HG02610 (cell line): ENCODE data around the gene DERL2.

Experiments
- ATAC-seq: cut with Tn5 transposase; IDR thresholded peaks from one replicate; pipeline ENCODE4 v1.9.1; 2021; ENCODE audit warnings: mild to moderate bottlenecking, moderate library complexity; ENCODE audit not compliant: unreplicated experiment

The DERL2 gene

GRCh38 chr17:5502552-5502951 is 16.6 kb upstream of the DERL2 start:
- ATAC-seq: no peak

DNA sequence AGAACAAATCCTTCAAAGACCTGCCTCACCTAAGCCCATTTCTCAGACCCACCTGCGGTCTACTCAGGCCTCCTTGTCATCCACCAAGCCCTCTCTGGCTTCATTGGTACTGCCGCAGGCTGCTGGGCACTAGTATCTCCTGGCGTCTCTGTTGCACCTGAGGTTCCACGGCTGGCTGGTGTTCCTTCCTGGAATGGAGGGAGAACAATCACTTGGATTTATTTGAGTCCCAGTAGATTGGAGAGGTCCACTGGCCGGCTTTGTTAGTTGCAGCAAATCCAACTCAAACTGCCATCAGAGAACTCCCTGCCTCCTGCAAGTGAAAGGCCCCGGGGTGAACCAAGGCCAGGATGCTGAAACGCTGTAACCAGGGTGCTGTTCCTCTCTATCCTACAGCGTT is 15.7 kb upstream of the DERL2 start:
- no peak for ATAC-seq

DNA sequence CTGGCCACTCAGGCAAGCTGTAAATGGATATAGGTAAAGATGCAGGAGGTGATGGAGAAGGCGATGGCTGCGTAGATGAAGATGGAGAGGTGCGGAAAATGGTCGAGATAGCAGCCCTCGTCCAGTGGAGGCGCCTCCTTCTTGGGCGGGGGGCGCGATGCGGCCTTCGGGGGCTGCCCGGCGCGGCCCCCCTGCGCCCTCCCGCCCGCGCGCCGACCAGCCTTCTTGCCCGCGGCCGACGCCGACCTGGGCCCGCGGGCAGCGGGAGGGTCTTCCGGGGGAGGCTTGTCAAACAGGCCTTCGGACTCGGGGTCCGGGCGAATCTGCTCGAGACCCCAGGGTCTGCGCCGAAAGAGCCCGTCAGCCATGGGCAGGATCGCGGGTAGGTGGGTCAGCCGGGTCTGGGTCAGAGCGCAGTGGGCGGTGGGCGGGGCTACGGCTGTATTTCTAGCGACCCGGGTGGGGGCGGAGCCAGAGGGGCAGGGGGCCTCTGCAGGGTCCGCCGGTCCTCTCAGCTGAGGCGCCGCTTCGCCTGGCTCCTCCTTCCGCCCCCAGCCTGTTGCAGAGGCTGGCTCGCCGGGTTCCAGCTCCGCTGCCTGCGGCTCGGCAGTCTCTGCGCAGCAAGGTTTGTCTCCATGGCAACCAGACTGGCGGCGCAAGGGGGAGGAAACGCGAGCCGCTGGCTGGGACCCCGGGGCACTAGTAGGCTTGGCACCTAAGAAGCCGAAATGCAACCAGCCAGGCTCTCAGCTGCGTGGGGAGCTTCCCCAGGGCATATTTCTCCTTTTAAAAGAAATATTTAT is 14.8 kb upstream of the DERL2 start:
- ATAC-seq: peak; percentile 56

DNA sequence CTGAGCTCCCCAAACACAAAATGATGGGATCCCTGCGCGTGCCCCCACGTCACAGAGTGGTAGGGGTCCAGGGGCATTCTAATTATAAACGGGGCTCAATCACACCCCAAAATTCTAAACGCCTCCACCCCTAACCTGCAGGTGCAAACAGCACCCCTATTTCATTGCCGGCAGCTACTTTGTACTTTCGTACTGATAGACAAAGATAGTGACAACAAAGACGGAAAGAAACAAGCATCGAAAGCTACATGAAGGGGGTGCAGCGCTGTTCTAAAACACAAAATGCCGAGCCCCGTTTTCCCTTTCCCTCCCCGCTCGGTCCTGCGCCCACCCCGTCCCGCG is 14.2 kb upstream of the DERL2 start:
- ATAC-seq: no peak

GRCh38 chr17:5499476-5500231 is 13.7 kb upstream of the DERL2 start:
- ATAC-seq: no peak

DNA sequence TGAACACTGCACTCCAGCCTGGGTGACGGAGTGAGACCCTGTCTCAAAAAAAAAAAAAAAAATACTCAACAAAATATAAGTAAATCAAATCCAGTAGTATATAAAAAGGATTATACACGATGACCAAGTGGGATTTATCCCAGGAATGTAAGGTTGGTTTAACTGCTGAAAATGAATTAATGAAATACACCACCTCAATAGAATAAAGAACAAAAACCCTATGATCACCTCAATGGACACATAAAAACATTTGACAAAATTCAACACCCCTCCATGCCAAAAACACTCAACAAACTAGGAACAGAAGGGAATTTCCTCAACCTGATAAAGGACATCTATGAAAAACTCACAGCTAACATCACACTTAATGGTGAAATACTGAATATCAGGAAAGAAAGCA is 7.0 kb upstream of the DERL2 start:
- ATAC-seq: no peak

DNA sequence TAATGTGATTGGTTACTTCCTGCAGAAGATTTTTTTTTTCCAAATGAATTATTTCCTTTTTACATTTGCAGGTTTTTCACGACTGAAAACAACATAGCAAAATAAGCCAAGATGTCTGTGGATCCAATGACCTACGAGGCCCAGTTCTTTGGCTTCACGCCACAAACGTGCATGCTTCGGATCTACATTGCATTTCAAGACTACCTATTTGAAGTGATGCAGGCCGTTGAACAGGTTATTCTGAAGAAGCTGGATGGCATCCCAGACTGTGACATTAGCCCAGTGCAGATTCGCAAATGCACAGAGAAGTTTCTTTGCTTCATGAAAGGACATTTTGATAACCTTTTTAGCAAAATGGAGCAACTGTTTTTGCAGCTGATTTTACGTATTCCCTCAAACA is 2.8 kb upstream of the DERL2 start:
- ATAC-seq: no peak

- ATAC-seq: peak; percentile 80
These were observed 487 bp upstream of the DERL2 start, which contains the start of gene MIS12 for GRCh38 chr17:5486206-5487124. TSS of gene MIS12 (plus strand) at chr17:5486566. CDS start at chr17:5488863, 2,297 bp downstream.

GRCh38 chr17:5481451-5481850 is 4.5 kb downstream of the DERL2 start:
- ATAC-seq: no peak

GRCh38 chr17:5480962-5481361 is 5.0 kb downstream of the DERL2 start:
- ATAC-seq: no peak

- no peak for ATAC-seq
These were observed 7.0 kb downstream of the DERL2 start for GRCh38 chr17:5478992-5479391.

- ATAC-seq: no peak
These were observed 12.1 kb downstream of the DERL2 start for GRCh38 chr17:5473906-5474305.

DNA sequence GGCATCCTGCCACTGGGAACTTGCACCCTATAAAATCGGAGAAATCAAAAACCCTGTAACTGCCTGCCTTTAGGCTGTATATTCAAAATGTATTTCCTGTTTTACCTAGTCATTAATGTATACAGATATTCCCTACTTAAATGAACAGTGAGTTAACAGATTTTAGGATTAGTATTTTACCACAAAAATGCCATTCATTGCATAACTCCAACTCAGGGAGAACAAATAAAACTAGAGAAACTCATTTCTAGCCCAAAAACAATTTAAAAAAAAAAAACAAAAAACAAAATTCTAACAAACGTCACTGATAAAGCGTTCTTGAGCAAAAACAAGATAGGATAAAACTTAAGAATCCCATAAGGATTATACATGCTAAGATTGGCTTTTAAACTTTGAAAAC is 13.5 kb downstream of the DERL2 start:
- ATAC-seq: no peak

GRCh38 chr17:5468075-5468473 is 17.9 kb downstream of the DERL2 start:
- no peak for ATAC-seq

DNA sequence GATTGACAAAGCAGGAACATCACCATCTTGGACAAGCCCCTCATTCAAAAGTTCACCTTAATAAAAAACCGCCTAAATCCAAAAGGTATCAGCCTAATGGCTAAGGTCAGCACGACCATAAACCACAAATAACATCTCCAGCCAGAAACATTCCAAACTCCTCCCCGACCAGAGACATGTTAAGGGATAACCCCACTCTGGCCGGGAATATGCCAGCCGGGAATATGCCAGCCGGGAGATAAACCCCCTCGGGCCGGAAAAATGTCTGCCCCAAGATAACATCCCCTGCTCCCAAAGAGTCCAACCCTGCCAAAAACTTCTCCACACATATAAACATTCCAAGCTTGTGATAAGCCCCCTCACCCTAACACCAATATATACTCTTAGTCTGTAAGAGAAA is 18.6 kb downstream of the DERL2 start:
- ATAC-seq: no peak

- ATAC-seq: no peak
These were observed 19.7 kb downstream of the DERL2 start for GRCh38 chr17:5466295-5466694.

- no peak for ATAC-seq
These were observed 21.1 kb downstream of the DERL2 start for GRCh38 chr17:5464717-5465507.

- ATAC-seq: no peak
These were observed 39.2 kb downstream of the DERL2 start for GRCh38 chr17:5446786-5447185.

- ATAC-seq: no peak
These were observed 41.8 kb downstream of the DERL2 start for GRCh38 chr17:5444209-5444608.

DNA sequence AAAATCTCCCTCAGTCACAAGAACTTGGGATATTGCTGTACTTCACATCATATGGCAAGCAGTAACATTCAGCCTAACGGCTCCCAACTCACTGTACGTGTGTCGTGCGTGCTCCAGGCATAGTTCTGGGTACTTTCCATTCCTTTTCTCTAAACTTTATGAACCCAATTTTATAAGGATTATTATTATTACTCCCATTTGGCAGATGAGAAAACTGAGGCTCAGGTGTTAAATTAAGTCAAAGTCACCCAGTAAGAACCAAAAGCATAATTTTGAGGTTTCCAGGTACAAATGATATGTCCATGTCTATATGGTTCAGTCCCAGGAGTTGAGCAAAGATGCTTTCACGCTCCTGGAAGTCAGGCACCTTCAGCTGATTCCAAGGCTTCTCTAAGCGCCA is 42.2 kb downstream of the DERL2 start:
- ATAC-seq: no peak

- ATAC-seq: no peak
These were observed 46.6 kb downstream of the DERL2 start for GRCh38 chr17:5439446-5439764.
